ENCODE results near the gene REC8. TPM values are rescaled to one million over a fixed set of nuclear protein-coding genes. Genes with fewer than 3 reads are reported as not detected.

REC8 gene
- total and polyA plus RNA-seq, 2 of the 13 experiments (the other 11 are each of a cell fraction or from before 2014, with no cell fraction given): 3.4 to 14.7 TPM

GRCh38 chr14:24181371-24182077 is 9.6 kb downstream of the REC8 start (continued):
- TF ChIP-seq ZNF746 (CRISPR knock-in tag; IDR thresholded peaks at IDR 0.05) (no peak), LBX2 (CRISPR knock-in tag; IDR thresholded peaks at IDR 0.05; ENCODE audit: borderline replicate concordance) (no peak), UBTF (CRISPR knock-in tag; IDR thresholded peaks at IDR 0.05) (no peak), MYNN (CRISPR knock-in tag; IDR thresholded peaks at IDR 0.05; ENCODE audit: low read depth) (no peak), STAT6 (CRISPR knock-in tag; IDR thresholded peaks at IDR 0.05; ENCODE audit: borderline replicate concordance) (no peak), NRL (CRISPR knock-in tag; IDR thresholded peaks at IDR 0.05; ENCODE audit: borderline replicate concordance) (0 out of 2 replicates have a peak, but pooled peaks have one; percentile 12), ZBTB7A (CRISPR knock-in tag; IDR thresholded peaks at IDR 0.05) (no peak), SCMH1 (CRISPR knock-in tag; IDR thresholded peaks at IDR 0.05; ENCODE audit: borderline replicate concordance) (no peak), TGIF2 (CRISPR knock-in tag; IDR thresholded peaks at IDR 0.05) (no peak), PHF21A (CRISPR knock-in tag; IDR thresholded peaks at IDR 0.05) (no peak), NCOR1 (IDR thresholded peaks at IDR 0.05; ENCODE audit: borderline replicate concordance, low read length) (no peak), DPF2 (CRISPR knock-in tag; IDR thresholded peaks at IDR 0.05; ENCODE audit: borderline replicate concordance, low read depth) (no peak), PRPF4 (IDR thresholded peaks at IDR 0.05; ENCODE audit: low read depth, low read length, poor library complexity, severe bottlenecking) (no peak), SKIL (CRISPR knock-in tag; IDR thresholded peaks at IDR 0.05; ENCODE audit: borderline replicate concordance) (no peak), CENPT (CRISPR knock-in tag; IDR thresholded peaks at IDR 0.05; ENCODE audit: low read depth) (no peak), HIVEP1 (CRISPR knock-in tag; IDR thresholded peaks at IDR 0.05) (0 out of 2 replicates have a peak, but pooled peaks have one; percentile 22), HIC2 (CRISPR knock-in tag; IDR thresholded peaks at IDR 0.05; ENCODE audit: low read depth) (no peak), ZNF883 (CRISPR knock-in tag; IDR thresholded peaks at IDR 0.05; ENCODE audit: not compliant biosample characterization) (no peak)

Measured in HepG2 (cell line).